K562 (cell line): ENCODE results near the gene ZNF598. TPM values are rescaled to one million over a fixed set of nuclear protein-coding genes. Genes with fewer than 3 reads are reported as not detected.

Source experiments
- ATAC-seq: fragments of 200-7000 bp; cut with Tn5 transposase; 3 replicates; pipeline ENCODE4 v1.9.1; 2020; ENCODE audit warnings: moderate library complexity
- BruUV-seq: library from RNA; stranded (reverse); fragments of 400-500 nt; replicated peaks from 2 replicates; lab custom pipeline; 2021; lab: Mats Ljungman, UMichigan
- CTCF ChIA-PET: fragments of 300-600 bp; formaldehyde crosslinking; extraction: SDS; loops from one replicate; lab custom pipeline; 2021; ENCODE audit warnings: low intra/inter-chr PET ratio; lab: Yijun Ruan, JAX
- POLR2A ChIA-PET: fragments of 300-600, 350-650 bp; sonication (Branson Sonifier 250); formaldehyde crosslinking; extraction: SDS; loops from one replicate; lab custom pipeline; 2021; ENCODE audit warnings: antibody characterized with exemption, inconsistent platforms; lab: Yijun Ruan, JAX
- DNase-seq, 4 experiments: peaks; one replicate each; pipeline versions ENCODE4 v3.0.0 to v3.0.0-alpha.2; 2011 to 2018; ENCODE audit warnings: low spot score in 3 of 4, mixed read lengths in 3 of 4; ENCODE audit errors: extremely low read depth in 1 of 4
- FAIRE-seq: peaks from 2 replicates; lab custom pipeline; 2011; peaks lifted over from hg19 to GRCh38; lab: Jason Lieb, UNC
- H2AFZ ChIP-seq: 2 replicates; pipeline ENCODE4 v1.6.0; 2011; ENCODE audit warnings: low read depth, low read length, control low read depth, inconsistent platforms
- H3K27ac ChIP-seq: fragments of 200-600 bp; 3 replicates; pipeline ENCODE4 v1.8.0; 2011; ENCODE audit warnings: low read depth, mild to moderate bottlenecking, control low read depth, inconsistent platforms, low read length, moderate library complexity, mixed read lengths; ENCODE audit errors: extremely low read depth
- H3K27me3 ChIP-seq, 2 experiments: fragments of 300-600 bp in 1 of 2; 2 replicates in 1 of 2; 3 replicates in 1 of 2; pipeline versions ENCODE4 v1.6.0 to v1.8.0; 2011; ENCODE audit warnings: inconsistent platforms in 2 of 2, low read length in 2 of 2, mild to moderate bottlenecking in 1 of 2, mixed read lengths in 1 of 2, moderate library complexity in 1 of 2; ENCODE audit not compliant: control insufficient read depth in 2 of 2, insufficient read depth in 2 of 2
- H3K36me3 ChIP-seq: fragments of 300-600 bp; 3 replicates; pipeline ENCODE4 v1.8.0; 2011; ENCODE audit warnings: mild to moderate bottlenecking, low read length, inconsistent platforms; ENCODE audit not compliant: control insufficient read depth, insufficient read depth
- H3K4me1 ChIP-seq, 2 experiments: fragments of 200-600 bp in 1 of 2; replicated peaks in 1 of 2; 2 replicates in 1 of 2; 3 replicates in 1 of 2; pipeline versions ENCODE4 v1.5.1 to v1.8.0; 2011; ENCODE audit warnings: inconsistent platforms in 2 of 2, low read length in 2 of 2, mild to moderate bottlenecking in 1 of 2, mixed read lengths in 1 of 2, moderate library complexity in 1 of 2; ENCODE audit not compliant: control insufficient read depth in 2 of 2, insufficient read depth in 2 of 2
- H3K4me2 ChIP-seq: 2 replicates; pipeline ENCODE4 v1.6.1; 2011; ENCODE audit warnings: low read length, control low read depth, inconsistent platforms, mixed read lengths; ENCODE audit not compliant: insufficient read depth
- H3K4me3 ChIP-seq: fragments of 200-600 bp; sonication (generic), shearing (Covaris generic); 2 replicates; pipeline ENCODE4 v1.5.1; 2016; ENCODE audit warnings: control low read depth, inconsistent platforms
- H3K79me2 ChIP-seq: fragments of 200-600 bp; 3 replicates; pipeline ENCODE4 v1.8.0; 2011; ENCODE audit warnings: low read length, inconsistent platforms; ENCODE audit not compliant: control insufficient read depth, insufficient read depth
- H3K9ac ChIP-seq, 2 experiments: 2 replicates each; pipeline versions ENCODE4 v1.6.0 to v1.6.1; 2011; ENCODE audit warnings: low read depth in 2 of 2, low read length in 2 of 2, control low read depth in 1 of 2, inconsistent platforms in 1 of 2, mild to moderate bottlenecking in 1 of 2, mixed read lengths in 1 of 2; ENCODE audit not compliant: insufficient read depth in 1 of 2
- H3K9me1 ChIP-seq: one replicate; pipeline ENCODE4 v1.6.0; 2011; ENCODE audit warnings: inconsistent platforms, mild to moderate bottlenecking, low read length, moderate library complexity; ENCODE audit not compliant: control insufficient read depth, insufficient read depth
- H3K9me3 ChIP-seq: replicated peaks from 2 replicates; pipeline ENCODE4 v1.5.1; 2011; ENCODE audit warnings: low read depth, low read length, inconsistent platforms; ENCODE audit not compliant: control insufficient read depth, insufficient read depth
- H4K20me1 ChIP-seq: replicated peaks from 2 replicates; pipeline ENCODE4 v1.6.1; 2011; ENCODE audit warnings: low read length, inconsistent platforms, mixed read lengths; ENCODE audit not compliant: control insufficient read depth, insufficient read depth
- POLR2B ChIP-seq: fragments of 450-650 bp; IDR thresholded peaks from 2 replicates; pipeline ENCODE4 v1.6.1; 2018; ENCODE audit warnings: low read depth; ENCODE audit not compliant: partially characterized antibody
- POLR2G ChIP-seq: fragments of 200-400 bp; formaldehyde crosslinking; IDR thresholded peaks from 2 replicates; pipeline ENCODE4 v1.6.1; 2017; ENCODE audit warnings: low read depth, mild to moderate bottlenecking, antibody characterized with exemption, low read length, moderate library complexity
- RBM22 ChIP-seq: fragments of 200-400 bp; formaldehyde crosslinking; IDR thresholded peaks from 2 replicates; pipeline ENCODE4 v1.6.1; 2018; ENCODE audit warnings: low read length, low read depth; ENCODE audit not compliant: poor library complexity, severe bottlenecking
- VEZF1 ChIP-seq: fragments of 200-800 bp; sonication (Bioruptor generic); IDR thresholded peaks from 2 replicates; pipeline ENCODE4 v1.6.1; 2017; ENCODE audit warnings: missing genetic modification characterization, missing compliant biosample characterization
- ZNF23 ChIP-seq: fragments of 250-450 bp; sonication (Bioruptor Pico); IDR thresholded peaks from 2 replicates; pipeline ENCODE4 v1.4.0; 2020; ENCODE audit warnings: mild to moderate bottlenecking
- ZNF717 ChIP-seq: fragments of 250-450 bp; sonication (Bioruptor Pico); IDR thresholded peaks from 2 replicates; pipeline ENCODE4 v1.5.0; 2021
- WGBS: fragments of 100-300 bp; shearing (Covaris generic); methylation state at CpG from one replicate; pipeline ENCODE4 v1.1.6; 2016; ENCODE audit warnings: low coverage, mixed read lengths; ENCODE audit not compliant: insufficient coverage; ENCODE audit errors: missing lambda C conversion rate; 5-methylcytosine and 5-hydroxymethylcytosine counted together
- in situ Hi-C: fragments of 300-500 bp; cut with MboI; formaldehyde crosslinking; loops from 4 replicates; pipeline ENCODE4 v1.15.0; 2018; ENCODE audit warnings: inconsistent platforms, mixed read lengths
- intact Hi-C: fragments of 100-400 bp; cut with micrococcal nuclease; formaldehyde crosslinking; loops from 2 replicates; pipeline ENCODE4 v1.14.2; 2022
- polyA plus RNA-seq, 8 experiments: library from polyadenylated mRNA; depleted of rRNA in 4 of 8; stranded (reverse) in 5 of 8; unstranded in 3 of 8; fragments of >200 nt; fragmentation: Nextera tagmentation in 2 of 8; fragmentation: Illumina TruSeq in 1 of 8; extraction: Ambion mirVana in 2 of 8; extraction: Trizol in 1 of 8; gene quantifications; 2 replicates each; pipeline versions ENCODE4 v1.2.1 to v1.2.3, GENCODE V29; 2011 to 2014; ENCODE audit warnings: inconsistent platforms in 1 of 8, missing spikeins in 1 of 8
- total RNA-seq, 7 experiments: library from RNA; depleted of rRNA in 6 of 7; stranded (reverse); fragments of >200 nt in 6 of 7; fragmentation: Illumina TruSeq in 2 of 7; extraction: Trizol in 2 of 7; gene quantifications; 2 replicates each; pipeline versions ENCODE4 v1.2.1 to v1.2.3, GENCODE V29; 2011 to 2021; ENCODE audit warnings: low replicate concordance in 1 of 7

The ZNF598 gene
- total and polyA plus RNA-seq, 9 of the 15 experiments (the other 6 are each of a cell fraction or from before 2014, with no cell fraction given): 0.11 to 115 (median 29.6) TPM

- H3K4me1 ChIP-seq: peaks cover 7 to 86% of the 10 kb centered on the region in 2 experiments; a peak in 4 of 5 replicates
- ATAC-seq (no peak), FAIRE-seq (no peak)
- H3K9me3 ChIP-seq: no peaks in the 10 kb centered on the region
- intact Hi-C loops: no loop called here
- H3K4me2 ChIP-seq: no peak overlapping the region
- BruUV-seq: no TSS peak
- in situ Hi-C loops: no loop called here
- H3K4me3 ChIP-seq: no peak overlapping the region
- no peaks in the 10 kb centered on the region for H3K27me3 ChIP-seq
- POLR2A ChIA-PET: interaction anchor here (1.0 kb wide), 1 partner anchor 113 kb away, joined by 3 read pairs; the partner anchor contains the start of gene TRAF7
- peaks cover 7% of the 10 kb centered on the region; the same call in 2 of the 3 replicates for H3K79me2 ChIP-seq
- 0 out of 2 replicates have a peak, but pooled peaks have one; percentile 41 for TF ChIP-seq POLR2G
- TF ChIP-seq RBM22: no peak
- no peak for TF ChIP-seq ZNF717 (CRISPR knock-in tag)
- TF ChIP-seq ZNF23: no peak
- TF ChIP-seq POLR2B: no peak
- TF ChIP-seq VEZF1 (CRISPR knock-in tag): peak; percentile 57
- TF ChIP-seq, all 486 proteins: peak for 2
- Histone ChIP-seq H3K27ac (0 out of 3 replicates have a peak overlapping the region, but pooled peaks have one; percentile 15), H4K20me1 (no peaks in the 10 kb centered on the region), H2AFZ (no peak overlapping the region), H3K36me3 (peaks cover 35% of the 10 kb centered on the region; the same call in 1 of the 3 replicates), H3K9me1 (no peaks in the 10 kb centered on the region), H3K9ac (peak overlapping the region in 1 of 2 experiments; percentile 76; a peak in 2 of 4 replicates)
- DNase-seq: peak; percentile 55 to 81 (median 69)
- 84% methylated on average over 16 of the region's 22 CpGs for WGBS
- CTCF ChIA-PET: no interaction called here
Measured at GRCh38 chr16:2042171-2042985, 32.8 kb upstream of the ZNF598 start.
